NCI-H146 treated with DMSO at 0.1 percent for 48 hours (cell line): ENCODE measurements around the gene RIPPLY1.

Experiments used
- DNase-seq: peaks from one replicate; lab custom pipeline; 2025; ENCODE audit not compliant: unreplicated experiment; lab: John Stamatoyannopoulos, UW

The RIPPLY1 gene, protein sequence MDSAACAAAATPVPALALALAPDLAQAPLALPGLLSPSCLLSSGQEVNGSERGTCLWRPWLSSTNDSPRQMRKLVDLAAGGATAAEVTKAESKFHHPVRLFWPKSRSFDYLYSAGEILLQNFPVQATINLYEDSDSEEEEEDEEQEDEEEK

DNA sequence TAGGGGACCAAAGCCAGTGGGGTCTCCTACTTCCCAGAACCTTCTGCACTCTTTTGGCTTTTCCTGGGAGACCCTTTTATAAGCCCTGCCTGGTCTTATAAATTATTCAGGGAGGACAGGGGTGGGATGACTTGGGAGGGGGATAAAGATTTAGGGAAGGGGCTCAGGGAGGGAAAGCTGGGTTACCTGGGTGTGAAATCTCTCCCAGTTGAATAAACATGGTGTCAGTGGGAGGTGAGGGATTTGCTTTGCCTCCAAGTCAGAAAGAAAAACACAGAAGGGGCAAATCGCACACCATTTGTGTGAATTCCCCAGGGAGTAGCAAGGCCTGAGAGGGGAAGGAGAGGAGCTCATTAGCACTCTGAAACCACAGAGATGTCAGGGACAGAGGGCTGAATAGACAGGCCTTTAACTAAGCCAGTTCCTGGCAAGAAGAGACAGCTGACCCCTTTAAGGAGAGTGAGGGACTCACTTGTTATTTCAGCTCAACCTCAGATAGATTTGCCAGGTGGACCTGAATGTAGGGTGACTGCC is at the start of gene RIPPLY1:
TSS of gene RIPPLY1 (minus strand) at position 51 of the 534 bp plus-strand sequence. CDS start 54 bp downstream, outside the sequence.
- no peak for DNase-seq

DNA sequence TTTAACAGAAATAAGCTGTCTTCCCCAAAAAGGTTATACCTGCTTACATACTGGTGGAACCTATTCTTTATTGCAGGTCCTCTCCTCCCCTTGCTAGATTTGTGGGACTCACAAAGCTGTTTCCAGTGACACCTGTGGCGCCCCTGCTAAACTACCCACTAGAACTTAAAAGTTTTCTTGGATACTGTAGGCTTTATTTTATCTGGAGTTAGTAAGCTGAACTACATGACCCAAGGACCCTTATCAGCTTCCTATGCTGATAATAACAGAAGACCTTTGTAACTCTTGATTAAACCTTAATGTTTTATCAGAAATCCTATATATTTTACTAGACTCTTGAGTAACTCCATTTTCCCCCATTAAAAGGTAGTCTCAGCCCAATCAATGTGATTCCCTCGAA is 49.4 kb upstream of the RIPPLY1 start:
- DNase-seq = no peak

DNA sequence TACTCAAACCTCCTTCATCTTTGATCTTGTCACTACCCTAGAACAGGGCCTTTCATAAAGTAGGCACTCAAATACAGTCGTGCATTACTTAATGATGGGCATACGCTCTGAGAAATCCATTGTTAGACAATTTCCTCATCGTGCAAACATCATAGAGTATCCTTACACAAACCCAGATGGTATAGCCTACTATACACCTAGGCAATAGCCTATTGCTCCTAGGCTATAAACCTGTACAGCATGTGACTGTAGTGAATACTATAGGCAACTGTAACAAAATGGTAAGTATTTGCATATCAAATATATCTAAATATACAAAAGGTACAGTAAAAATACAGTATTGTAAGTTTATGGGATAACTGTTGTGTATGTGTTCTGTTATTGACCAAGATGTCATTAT is 48.9 kb upstream of the RIPPLY1 start:
- no peak for DNase-seq

DNA sequence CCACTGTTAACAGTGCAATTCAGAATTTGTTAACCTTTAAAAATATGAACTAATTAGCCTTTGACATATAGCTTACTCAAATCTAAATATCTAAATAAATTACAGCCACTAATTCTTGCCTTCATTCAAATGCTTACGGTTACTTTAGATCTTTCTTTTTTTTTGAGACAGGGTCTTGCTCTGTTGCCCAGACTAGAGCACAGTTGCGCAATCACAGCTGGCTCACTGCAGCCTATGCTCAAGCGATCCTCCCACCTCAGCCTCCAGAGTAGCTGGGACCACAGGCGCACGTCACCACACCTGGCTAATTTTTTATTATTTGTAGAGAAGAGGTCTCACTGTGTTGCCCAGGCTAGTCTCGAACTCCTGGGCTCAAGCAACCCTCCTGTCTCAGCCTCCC is 48.1 kb upstream of the RIPPLY1 start:
- no peak for DNase-seq

DNA sequence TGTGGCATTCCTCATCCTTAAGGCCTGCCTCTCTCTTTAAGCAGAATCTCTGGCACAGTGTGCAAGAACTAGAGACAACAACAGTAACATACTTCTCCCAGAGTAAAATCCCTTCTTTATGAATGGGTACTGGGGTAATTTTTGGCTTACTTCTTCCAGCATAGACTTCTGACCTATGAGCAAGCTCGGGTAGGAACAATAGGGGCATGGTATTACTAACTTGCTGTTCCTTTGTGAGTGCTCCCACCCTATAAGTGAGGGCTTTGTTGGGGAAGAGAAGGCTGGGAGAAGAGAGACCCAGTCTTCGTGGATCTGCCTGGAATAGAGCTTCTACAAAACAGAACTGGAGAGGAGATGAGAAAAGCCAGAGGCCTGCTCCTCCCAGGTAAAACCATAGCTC is 47.2 kb upstream of the RIPPLY1 start:
- no peak for DNase-seq

DNA sequence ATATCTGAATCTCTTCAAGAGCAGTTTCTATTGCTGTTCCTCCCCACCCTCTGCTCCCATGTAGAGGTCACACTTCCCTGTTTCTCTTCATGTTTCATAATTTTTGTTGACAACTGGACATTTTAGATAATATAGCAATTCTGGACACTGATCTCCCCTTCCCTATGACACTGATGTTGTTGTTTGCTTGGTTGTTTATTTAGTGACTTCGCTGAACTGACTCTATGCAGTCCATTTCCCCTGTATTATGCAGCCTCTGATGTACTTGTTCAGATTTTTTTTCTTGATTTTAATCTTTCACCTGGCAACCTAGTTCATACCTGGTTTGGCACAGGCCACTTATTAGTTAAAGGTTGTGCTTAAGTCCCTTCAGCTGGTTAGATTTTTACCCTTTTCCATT is 46.2 kb upstream of the RIPPLY1 start:
- DNase-seq = no peak

DNA sequence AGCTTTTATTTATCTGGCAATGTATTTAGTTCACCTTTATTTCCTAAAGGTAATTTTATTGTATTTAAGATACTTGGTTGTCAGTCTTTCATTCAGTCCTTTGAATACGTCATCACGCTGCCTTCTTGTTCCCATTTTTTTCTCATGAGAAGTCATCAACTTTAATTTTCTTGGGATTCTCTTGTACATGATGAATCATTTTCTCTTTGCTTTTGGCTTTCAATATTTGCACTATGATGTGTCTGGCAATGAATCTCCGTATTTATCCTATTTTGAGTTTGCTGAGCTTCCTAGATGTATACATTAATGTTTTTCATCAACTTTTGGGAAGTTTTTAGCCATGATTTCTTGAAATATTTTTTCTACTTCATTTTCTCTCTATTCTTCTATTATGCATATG is 45.5 kb upstream of the RIPPLY1 start:
- DNase-seq = no peak

DNA sequence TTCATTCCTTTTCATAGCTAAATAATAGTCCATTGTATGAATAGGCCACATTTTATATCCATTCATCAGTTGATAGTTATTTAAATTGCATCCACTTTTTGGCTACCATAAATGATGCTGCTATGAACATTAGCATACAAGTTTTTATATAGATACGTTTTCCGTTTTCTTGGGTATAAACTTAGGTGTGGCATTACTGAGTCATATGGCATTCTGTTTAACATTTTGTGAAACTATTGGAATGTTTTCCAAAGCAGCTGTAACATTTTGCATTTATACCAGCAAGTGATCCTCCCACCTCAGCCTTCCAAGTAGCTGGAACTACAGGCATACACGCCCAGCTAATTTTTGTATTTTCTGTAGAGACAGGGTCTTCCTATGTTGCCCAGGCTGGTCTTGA is 43.3 kb upstream of the RIPPLY1 start:
- no peak for DNase-seq

DNA sequence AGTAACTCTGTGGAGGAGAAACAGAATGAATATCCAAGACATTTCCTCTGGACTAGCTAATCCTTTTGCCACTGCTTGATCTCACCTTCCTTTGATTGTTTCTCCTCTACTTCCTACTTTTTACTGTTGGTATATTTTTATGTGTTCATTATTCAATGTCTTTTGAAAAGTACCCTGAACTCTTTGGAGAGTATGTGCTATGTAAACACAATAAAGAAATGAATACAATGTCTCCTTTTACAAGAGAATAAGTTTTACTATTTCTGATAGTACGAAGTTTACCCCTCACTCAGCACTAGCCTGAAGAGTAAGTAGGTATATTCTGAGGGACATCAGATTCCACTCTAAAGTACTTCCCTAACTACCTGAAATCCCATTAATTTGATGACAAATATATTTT is 36.9 kb upstream of the RIPPLY1 start:
- DNase-seq = no peak

DNA sequence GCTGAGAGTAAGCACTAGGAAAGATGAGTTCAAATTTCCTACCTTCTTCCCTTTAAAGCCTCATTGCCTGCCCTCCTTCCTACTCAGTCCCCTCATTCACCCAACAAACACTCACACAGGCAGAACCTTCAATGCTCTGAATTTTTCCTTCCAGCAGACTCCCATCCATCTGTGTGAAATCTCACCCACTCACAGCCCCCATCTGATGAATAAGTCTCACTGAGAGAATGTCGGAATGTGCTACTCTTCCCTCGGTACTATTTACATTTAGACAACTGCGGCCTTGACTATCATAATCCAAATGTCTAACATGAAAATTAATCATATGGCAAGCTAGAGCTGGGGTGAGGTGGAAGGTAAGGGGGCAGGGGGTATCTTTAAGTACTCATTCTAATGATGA is 36.4 kb upstream of the RIPPLY1 start:
- DNase-seq = no peak

DNA sequence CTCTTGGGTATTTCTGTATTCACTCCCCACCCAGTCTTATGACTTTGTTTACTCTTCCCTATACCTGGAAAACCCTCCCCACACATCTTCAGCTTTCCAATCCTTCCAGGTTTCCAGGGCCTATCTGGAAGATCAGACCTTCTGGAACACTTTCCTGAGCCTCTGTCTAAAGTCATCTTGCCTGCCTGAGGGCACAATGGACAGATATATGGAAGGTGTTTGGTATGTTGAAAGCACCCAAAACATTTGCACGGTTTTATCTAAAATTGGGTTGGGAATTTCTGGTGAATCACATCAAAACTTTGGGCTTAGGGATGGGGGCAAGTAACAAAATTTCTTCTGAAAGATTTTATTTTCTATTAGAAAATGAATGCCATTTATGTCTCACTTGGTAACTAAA is 33.1 kb upstream of the RIPPLY1 start:
- DNase-seq = no peak

DNA sequence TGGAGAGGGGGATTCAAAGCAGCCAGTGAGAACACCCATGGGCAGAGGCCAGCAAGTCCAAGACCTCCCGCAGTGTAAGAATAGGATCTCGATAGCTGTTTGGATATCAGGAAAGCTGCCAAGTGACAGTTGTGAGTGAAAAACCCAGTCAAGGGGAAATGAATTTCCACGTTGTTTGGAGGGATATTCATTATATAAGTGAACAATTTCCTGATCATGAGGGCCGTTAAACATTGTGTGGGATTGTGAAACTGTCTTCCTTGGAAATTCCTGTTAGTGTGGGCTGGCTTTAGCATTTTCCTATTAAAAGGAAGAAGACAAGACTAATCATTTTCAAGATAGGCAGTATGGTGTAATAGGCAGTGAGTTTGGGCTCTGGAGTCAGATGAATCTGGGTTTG is 32.0 kb upstream of the RIPPLY1 start:
- no peak for DNase-seq

DNA sequence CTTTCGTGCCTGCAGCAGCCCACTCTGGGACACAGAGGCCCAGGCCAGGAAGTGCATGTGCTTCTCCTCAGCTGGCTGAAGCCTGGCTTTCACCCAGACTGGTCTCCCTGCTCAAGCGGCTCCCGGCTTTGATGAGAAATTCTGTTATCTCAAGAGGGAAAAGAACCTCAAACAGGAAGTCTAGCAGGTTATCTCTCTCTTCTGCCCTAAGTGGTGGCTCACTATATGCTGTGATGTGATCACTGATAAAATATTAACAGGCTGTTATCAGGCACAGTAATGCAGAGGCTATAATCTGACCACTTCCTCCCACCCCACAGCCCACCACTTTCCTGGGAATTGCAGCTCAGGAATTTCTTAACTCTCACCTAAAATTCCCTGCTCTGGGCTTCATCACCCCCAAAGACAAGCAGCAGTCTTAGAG is 30.4 kb upstream of the RIPPLY1 start:
- DNase-seq = no peak

DNA sequence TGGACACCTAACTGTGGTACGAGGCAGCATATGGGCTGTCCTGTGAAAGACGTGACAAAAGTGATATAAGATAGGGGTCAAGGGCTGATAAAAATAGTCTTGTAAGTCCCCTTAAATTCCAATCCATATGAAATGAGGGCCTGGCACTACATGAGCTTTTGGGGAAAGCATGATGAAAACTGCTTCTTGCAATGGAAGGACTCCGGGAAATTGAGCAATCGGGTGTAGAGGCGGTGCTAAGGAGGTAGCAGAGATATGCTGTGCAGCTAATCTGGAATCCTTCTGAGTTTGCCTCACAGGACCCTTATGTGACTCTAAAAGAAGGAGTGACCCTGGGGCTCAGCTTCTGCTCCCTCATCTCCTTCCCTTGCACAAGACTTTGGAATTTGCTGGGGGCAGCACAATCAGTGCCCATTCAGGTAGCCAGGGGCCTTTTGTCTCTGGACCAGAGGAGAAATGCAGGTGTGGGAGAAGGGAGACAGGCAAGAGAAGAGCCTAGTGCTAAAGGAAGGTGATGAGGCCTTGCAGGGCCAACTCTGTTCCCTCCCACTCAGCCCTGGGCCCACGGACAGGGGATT is 29.9 kb upstream of the RIPPLY1 start:
- DNase-seq = no peak

DNA sequence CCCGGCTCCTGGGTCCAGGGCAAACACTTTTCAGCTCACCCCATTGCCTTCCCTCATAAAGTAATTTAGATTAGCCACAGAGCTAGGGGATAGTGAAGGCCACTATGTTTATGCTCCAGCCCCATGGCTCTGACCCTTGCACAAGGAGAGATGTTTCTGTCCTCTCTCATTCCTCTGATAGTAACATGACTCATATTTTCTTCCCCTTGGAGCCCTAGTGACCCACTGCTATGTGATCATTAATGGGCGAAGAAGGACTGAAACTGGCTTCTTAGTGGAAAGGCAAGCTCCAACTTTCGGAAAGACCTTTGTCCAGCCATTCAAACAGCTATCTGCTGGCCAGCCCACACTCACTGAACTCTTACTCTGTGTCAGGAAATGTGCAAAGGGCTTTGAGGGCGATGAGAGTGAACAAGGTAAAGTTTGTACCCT is 29.4 kb upstream of the RIPPLY1 start:
- no peak for DNase-seq

DNA sequence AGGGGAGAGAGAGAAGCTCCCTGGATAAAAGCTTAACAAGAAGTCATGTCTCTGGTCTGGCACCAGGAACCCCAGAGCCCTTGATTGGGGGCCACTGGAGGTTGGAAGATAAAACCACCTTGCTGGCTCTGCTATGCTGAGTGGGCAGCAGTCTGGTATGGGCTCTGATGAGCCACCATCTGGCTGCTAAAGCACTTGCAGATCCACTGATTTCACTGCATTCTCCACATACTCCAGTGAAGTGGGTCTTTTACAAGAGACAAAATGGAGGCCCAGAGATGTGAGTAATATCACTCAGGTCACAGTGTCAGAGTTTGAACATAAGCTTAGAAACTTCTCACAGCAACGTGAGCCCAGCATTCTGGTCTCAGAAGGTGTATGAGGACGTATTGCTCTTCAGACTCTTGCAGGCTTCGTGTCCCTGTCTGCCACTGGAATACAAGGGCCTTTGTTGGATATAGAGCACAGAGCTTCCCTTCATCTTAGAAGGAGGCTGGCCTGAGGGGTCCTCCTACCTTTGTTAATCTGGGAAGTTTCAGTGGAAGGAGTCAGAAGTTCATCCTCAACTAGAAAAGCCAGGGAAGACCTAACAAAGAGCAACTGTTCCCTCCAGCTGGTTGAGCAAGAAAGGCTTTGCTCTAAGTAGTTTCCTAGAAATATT is 28.8 kb upstream of the RIPPLY1 start:
- no peak for DNase-seq

DNA sequence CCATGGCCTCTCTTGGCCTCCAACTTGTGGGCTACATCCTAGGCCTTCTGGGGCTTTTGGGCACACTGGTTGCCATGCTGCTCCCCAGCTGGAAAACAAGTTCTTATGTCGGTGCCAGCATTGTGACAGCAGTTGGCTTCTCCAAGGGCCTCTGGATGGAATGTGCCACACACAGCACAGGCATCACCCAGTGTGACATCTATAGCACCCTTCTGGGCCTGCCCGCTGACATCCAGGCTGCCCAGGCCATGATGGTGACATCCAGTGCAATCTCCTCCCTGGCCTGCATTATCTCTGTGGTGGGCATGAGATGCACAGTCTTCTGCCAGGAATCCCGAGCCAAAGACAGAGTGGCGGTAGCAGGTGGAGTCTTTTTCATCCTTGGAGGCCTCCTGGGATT is 25.1 kb upstream of the RIPPLY1 start:
- DNase-seq = no peak

DNA sequence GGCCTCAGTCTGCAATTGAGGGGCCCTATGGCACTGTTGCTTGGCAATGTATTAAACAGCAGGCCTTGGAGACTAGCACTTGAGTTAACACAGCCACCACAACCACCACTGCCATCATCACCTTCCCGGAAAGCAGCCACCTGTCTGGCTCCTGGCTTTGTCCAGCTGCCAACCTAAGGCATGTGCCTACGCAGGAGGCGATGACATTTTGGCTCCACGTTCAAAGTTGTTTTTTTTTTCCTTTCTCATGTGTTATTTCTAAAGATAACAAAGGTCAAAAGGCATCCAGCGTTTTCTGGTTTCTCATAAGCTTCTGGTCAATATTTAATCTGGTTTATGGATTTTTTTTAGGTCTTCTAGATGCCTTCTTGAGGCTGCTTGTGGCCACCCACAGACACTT is 24.6 kb upstream of the RIPPLY1 start:
- no peak for DNase-seq

DNA sequence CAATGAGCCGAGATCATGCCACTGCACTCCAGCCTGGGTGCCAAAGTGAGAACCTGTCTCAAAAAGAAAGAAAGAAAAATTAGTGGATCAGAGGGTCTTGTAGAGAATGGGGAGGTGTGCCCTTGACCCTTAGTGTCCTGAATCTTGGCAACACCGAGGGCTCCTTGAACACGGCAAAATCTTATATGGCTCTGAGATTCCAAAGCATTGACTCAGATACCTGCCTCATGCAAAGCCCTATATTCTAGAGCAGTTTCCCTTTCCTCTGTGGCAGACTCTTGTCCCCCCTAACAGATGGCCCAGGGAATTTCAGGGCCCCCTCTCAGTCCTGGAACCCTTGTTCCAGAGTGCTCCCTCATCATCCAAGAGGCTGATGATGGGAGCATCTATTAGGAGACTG is 23.9 kb upstream of the RIPPLY1 start:
- DNase-seq = no peak

DNA sequence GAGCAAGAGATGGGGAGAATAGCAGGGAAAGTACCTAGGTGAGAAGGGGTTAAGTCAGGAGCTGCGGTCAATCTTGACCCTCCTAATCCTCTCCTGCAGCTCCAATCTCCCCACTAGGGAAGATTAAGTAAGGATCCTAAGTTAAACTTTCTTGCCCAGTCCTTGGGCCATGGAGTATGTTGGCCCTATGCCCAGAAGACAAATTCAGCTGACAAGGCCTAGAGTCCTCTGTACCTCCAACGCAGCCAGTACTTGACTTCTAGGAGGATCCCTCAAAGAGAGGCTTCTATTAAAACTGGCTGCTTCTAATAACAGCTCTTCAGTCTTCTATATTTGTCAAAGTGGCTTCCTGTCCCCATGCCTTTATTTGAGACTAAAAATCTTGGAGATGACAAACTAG is 18.5 kb upstream of the RIPPLY1 start:
- DNase-seq = no peak

DNA sequence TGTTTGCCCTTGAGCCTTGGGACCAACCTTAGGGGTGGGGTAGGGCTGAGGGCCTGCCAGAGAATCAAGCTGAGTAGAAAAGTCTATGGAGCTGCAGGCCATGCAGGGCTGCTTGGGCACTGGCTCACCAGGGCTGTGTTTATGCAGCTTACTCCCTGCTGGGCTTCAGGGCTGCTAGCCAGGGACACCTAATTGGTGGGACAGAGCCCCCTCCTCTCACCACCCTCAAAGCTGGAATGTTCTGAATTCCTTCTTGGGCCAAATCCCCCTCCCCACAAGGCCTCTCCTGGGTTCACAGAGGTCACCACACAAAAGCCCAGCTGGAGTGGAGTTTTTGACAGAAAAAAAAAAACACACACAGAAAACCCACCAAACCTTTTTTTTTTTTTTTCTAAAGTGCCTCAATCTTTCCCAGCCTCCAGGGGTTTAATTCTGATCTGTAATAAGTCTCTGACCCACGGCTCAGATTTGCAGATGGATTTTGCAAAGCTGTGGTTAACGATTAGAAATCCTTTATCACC is 16.9 kb upstream of the RIPPLY1 start, which contains the start of gene CLDN2:
TSS of gene CLDN2 (plus strand) at position 471 of the 521 bp plus-strand sequence. CDS start 7,827 bp downstream, outside the sequence.
- DNase-seq = no peak

DNA sequence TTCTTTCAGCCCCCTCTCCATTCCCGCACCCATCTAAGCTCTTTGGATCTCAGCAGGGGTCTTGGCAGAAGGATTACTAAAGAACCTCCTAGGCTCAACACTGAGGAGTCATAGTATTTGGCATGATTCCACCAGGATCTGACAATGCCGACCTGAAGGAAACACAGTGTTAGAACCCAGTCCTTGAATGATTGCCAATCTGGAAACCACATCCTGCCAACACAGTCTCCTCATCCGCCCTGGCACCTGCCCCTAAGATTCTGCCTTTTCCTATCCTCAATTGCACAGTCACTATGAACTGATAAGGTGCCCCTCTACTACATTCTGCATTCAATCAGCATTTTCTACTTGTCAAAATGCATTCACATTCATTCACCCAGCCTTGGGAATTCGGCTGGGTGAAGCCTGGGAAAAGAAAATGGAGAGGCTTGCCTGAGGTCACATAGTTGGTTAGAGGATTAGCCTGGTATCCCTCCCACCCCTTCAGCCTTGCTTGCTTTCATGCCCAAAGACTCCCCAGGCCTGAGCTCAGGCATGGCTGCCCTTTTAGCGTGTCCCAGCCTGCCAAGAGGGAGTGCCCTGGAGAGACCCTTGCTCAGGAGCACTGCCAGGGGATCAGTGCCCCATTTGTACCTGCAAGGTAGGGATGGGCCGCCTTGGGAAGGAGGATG is 14.8 kb upstream of the RIPPLY1 start:
- DNase-seq = no peak
